GM18508 (cell line): ENCODE results near the gene TMEM127.
"Not testable (repeated sequence)": the region's sequence is repeated elsewhere in the genome, so short reads cannot be mapped to it uniquely, and the experiment has no call there.

Experiments used
- ATAC-seq: cut with Tn5 transposase; IDR thresholded peaks from one replicate; pipeline ENCODE4 v1.9.1; 2021; ENCODE audit warnings: moderate number of reproducible peaks; ENCODE audit not compliant: insufficient read depth, unreplicated experiment

The TMEM127 gene

DNA sequence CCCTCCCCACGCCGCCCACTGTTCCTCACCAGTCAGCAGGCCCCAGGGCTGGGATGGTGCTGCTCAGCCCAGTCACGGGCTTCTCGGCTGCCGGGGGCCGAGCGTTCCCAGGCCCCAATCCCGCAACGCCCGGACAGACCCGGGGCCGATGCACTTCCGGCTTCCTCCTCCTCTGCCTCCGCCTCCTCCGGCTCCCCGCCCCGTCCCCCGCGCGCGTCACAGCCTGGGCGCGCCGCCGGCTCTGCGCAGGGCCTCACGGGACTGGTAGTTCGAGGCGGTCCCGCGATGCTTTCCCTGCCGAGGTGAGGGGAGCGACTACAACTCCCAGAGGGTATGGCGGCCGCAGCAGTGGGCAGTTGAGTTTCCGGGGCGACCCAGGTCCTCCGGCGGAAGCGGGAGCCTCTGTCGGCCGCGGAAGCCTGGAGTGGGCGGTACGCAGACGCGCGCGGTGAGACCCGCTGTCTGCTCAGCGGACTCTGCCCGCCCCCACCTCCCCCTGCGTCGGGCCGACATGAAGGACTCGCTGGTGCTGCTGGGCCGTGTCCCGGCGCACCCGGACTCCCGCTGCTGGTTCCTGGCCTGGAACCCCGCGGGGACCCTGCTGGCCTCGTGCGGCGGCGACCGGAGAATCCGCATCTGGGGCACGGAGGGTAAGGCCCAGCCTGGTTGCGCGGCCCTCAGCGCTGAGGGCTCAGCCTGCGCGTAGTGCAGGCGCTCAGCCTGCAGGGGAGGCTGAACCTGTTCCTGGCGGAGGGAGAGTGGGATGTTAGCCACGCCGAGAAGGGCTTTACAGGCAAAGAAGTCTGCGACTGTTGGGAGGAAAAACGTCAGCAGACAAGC, at the start of gene TMEM127, which contains the start of gene CIAO1:
TSS of gene TMEM127 (minus strand) at position 158 of the 840 bp plus-strand sequence. CDS start 616 bp downstream, outside the sequence.
TSS of gene CIAO1 (plus strand) at position 386 of the 840 bp plus-strand sequence. CDS start at position 512, 126 bp downstream.
- ATAC-seq, result peak; percentile 75

- ATAC-seq, result no peak
Observed at GRCh38 chr2:96315005-96315399, 49.2 kb upstream of the TMEM127 start.

GRCh38 chr2:96308248-96308647, 42.5 kb upstream of the TMEM127 start:
- no peak for ATAC-seq

DNA sequence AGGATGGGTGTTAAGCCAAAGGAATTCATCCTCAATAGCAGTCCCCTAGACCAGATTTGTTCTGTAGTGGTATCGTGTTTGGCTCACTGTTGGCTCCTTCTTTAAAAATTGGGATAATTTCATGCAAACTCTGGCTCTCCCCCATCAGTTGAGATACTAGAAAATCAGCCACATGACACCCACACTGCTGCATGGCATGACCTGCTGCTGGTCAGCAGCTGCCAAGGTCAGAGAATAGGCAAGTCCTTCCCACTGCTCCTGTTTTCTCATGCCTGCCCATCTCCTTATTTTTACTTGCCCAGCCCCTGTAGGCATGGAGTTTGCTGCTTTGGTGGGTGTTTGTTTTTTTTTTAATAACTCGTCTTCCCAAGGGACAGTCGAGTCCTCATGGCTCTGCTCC, 40.6 kb upstream of the TMEM127 start:
- no peak for ATAC-seq

DNA sequence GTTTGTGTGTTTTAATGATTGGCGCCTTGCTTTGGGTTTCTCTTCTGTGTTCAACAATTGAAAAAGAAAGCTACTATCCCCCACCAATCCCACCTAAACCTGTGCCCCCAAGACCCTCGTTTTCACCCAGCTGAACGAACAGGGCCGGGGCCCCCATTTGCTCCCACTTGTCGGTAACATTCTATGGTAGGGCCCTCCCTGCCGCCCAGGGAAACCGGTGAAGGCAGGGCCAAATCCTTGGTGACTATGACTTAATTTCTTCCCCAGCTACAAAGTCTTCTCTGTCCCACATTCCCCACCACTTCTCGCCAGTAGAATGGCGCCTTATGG, 40.1 kb upstream of the TMEM127 start:
- ATAC-seq, result no peak

GRCh38 chr2:96305091-96305978, 39.5 kb upstream of the TMEM127 start, which contains the start of gene SNRNP200:
SNRNP200 (minus strand) TSS chr2:96305546; CDS start chr2:96305437, 109 bp downstream.
- ATAC-seq, result no peak

GRCh38 chr2:96304606-96305005, 38.8 kb upstream of the TMEM127 start:
- ATAC-seq, result no peak

DNA sequence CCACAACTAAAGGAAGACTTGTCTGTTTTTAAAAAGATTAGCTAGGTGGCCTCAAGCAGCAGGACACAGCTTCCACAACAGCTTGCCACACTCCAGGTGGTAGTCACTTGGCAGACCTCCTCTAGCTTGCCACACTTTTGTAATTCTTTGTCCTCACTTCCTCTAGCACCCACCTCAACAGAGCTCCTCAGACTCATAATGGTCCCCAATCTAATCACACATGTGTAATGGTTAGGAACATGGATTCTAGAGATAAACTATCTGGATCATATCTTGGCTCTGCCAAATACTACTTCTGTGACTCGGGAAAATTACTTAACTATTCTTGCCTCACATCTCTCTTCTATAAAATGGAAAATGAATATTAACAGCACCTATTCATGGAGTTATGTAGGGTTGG, 36.1 kb upstream of the TMEM127 start:
- no peak for ATAC-seq

DNA sequence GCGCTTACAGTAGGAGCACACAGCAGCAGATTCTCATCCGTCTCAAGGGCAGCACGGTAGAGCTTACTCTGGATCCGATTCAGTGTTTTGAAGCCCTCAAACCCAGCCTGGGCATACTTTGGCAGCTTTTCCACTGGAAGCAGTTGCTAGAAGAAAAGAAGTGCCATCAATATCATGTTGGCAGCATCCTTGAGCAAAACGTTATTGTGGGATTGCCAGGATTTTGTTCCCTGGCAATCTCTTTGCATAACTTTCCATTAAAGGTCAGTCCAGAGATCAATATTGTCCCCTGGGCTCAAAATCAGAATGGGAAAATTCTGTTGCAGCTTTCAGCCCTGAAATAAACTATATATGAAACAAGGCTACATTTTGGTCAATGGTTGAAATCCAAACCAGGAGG, 31.1 kb upstream of the TMEM127 start:
- ATAC-seq, result no peak

DNA sequence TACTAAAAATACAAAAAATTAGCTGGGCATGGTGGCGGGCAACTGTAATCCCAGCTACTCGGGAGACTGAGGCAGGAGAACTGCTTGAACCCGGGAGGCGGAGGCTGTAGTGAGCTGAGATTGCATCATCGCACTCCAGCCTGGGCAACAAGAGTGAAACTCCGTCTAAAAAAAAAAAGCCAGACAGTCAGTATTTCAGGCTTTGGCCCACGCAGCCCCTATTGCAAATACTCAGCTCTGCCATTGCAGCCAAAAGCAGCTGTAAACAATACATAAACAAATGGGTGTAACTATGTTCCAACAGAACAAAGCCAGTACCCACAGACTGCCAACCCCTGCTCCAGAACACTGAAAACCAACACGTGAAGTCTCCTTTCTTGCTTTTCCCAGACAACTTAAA, 28.5 kb upstream of the TMEM127 start:
- not testable (repeated sequence) for ATAC-seq

DNA sequence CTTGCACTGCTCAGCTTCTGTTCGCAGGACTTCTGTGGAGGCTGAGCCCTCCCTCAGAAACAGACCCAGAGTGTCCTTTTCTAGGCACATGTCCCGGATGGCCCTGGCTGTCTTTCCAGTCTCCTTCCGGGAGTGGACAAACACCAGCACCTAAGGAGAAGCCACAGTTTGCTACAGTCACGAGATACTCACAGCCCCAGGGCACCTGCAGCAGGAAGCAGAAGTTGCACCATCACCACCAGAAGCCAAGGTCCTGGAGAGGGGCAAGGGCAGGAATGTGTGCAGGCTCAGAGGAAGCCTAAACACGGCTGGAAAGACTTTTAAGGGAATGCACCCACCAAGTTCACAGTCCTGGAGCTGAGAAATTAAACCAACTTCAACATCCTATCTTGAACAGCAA, 26.0 kb upstream of the TMEM127 start:
- ATAC-seq, result no peak

GRCh38 chr2:96287273-96287856, 21.6 kb upstream of the TMEM127 start:
- ATAC-seq, result no peak

DNA sequence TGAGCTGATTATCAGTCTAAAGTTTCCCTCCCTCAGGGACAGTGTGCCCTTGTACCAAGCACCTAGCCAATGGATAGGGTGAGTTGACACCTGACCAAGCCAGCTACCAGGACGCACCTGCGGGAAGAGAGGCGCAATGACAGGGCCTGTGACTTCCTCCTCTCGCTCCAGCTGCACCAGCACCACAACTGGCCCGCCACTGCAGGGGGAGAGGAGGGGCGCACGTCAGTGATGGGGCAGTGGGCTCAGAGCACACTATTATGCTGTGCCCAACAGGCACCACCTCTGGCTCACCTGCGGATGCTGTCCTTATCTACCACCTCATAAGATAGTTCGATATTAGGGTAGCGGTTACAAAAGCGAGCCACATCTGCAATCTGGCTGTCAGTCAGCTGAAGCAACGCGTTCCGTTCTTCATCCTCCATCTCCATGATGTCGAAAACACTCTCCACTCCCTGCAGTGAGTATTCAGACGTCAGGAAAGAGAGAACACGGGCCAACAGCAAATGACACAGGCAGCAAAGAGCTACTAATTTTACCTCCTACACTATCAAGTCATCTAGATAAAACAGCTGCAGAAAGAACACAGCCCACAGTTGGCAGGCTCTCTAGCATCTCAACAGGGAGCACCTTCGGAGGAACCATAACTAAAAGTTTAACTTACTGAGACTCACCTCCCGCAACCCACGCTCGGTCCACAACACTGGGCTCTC, 11.1 kb upstream of the TMEM127 start:
- ATAC-seq, result no peak

DNA sequence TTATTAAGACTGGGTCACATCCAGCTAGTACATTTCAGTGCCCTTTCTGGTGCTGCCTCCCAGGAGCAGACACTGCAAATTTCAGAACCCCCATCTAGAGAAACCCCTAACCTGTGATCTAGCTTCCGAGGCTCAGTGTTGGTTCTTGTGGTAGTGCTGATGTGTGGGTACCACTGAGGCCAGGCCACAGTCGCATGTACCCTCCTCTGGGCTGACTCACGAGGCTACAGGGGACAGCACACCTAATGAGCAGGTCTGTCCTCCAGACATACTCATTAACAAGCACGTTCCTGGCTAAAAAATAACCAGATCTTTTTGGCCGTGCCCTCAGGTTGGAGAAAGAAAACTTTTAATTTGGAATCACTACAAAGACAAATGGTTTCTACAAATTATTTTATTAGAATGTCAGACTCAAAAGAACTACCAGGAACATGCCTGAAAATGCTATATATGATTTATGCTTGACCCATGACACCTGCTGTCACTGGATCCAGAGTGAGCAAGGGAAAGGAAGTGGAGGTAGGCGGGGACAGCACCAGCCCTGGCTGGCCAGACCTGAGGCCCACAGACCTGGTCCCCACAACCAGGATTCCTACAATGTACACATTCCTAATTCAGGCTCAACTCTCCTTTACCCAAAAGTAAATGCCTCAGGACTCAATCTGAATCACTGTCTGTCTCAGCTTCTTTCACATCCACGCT, 8.7 kb upstream of the TMEM127 start:
- ATAC-seq, result no peak

DNA sequence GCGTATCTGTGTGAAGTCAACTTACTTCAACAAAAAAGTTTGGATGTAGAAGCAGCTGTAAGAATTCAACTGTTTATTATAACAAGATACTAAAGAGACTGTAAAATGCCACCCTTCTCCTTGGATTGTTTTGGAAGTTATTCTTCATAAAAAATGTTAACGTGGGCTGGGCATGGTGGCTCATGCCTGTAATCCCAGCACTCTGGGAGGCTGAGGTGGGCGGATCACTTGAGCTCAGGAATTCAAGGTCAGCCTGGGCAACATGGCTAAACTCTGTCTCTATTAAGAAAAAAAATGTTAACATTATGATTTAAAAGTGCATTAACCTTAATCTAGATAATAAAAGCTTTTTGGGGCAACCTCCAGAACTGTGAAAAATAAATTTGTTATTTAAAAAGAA, 8.0 kb upstream of the TMEM127 start:
- no peak for ATAC-seq

DNA sequence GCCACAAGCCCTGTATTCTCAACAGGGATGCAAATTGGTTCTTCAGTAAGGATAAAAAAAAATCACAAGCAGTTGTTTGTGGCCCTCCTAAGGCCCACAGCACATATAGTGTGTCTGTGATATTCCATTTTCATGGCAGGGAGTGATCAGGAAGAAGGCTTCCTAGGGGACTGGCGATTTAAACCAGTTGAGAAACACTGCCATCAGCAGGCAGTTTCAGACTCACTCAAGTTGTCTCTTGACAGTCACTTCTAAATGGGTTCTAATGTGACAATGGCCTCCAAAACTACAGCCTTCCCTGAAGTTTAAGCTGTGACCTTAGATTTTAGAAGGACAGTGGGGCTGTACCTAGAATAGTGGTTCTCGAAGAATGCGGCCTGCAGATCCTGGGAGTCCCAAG, 6.2 kb upstream of the TMEM127 start:
- no peak for ATAC-seq

DNA sequence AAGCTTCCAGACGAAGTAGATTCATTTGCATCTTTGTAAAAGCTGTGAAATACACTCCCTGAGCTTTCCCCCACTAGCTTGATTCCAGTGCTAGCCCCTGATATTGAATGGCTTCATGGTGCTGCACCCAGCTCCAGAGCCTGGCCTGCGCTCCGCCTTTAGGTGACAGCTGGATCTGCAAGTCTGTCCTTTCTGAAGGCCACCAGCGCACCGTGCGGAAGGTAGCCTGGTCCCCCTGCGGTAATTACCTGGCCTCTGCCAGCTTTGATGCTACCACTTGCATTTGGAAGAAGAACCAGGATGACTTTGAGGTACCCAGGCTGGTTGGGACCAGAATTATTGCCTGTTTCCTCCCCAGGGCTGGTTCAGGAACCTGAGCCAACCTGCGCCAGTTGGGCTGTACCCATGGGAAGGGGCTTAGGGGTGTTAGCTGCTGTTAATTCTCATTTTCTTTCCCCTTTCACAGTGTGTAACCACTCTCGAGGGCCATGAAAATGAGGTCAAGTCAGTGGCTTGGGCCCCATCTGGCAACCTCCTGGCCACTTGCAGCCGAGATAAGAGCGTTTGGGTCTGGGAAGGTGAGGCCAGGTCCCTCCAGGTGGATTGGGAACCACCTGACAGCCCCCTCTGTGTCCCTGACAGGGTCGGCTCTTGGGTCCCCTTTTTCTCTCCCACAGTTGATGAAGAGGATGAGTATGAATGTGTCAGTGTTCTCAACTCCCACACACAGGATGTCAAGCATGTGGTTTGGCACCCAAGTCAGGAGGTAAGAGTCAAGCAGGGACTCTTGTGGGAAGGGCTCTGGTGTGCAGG, 1.6 kb upstream of the TMEM127 start:
- no peak for ATAC-seq

DNA sequence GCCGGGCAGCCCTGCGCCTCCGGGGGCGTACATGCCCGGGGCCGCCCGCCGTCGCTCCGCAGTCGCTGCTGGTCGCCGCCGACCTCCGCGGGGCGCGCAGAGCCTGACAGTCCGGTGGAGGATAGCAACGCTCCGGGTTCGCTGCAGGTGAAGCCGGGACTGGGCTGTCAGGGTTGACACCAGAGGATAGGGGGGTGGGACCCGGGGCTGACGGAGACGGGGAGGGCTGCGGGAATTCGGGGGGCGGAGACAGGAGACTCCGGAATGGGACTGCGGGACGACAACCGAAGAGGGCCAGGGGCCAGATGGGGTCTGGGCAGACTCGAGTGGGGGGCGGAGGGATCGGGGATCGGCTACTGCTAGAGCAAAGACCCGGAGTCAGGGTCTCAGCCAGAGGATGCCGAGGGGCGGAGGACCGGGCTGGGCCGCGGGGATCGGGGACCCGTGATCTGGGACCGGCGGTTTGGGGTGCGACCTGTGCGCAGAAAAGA, 403 bp downstream of the TMEM127 start:
- no peak for ATAC-seq
